Measurements from ENCODE around the gene XPO4. TPM values are rescaled to one million over a fixed set of nuclear protein-coding genes. Genes with fewer than 3 reads are reported as not detected.

XPO4 gene
- total RNA-seq, 4 donors from 2014 or later: 11.7 to 25.2 (median 13.3) TPM

DNA sequence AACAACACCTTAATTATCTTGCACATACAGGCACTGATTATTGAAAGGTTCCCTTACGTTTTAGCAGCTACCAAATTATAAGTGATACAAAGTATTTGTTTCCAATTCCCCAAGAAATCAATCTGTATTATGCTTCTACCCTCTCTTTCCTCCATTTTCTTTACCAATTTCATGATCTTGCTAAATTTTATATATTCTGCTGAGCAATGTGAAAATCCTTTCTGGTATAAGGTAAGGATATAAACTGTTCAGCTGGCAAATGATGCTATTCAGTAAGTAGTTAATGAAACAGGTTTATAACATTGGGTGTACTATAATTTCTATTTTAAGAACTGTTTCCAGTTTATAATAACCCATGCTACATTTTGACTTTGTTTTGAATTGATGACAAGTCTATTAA, 127.8 kb downstream of the XPO4 start:
- intact Hi-C loops (cut with DNase I; ENCODE audit: low total_unique reads): no loop called here
- H3K9me3 ChIP-seq: no peaks in the 10 kb centered on the region
- WGBS, 2 donors (ENCODE audit: low coverage in 1 of 2): 80 to 81% methylated on average over 1 of the region's 1 CpG
- H3K36me3 ChIP-seq: no peaks in the 10 kb centered on the region
- TF ChIP-seq EP300 (IDR thresholded peaks at IDR 0.05; ENCODE audit: low read depth) (no peak), POLR2AphosphoS5 (IDR thresholded peaks at IDR 0.05) (no peak), POLR2A (IDR thresholded peaks at IDR 0.05) (no peak)
- TF ChIP-seq, protein P1, sequence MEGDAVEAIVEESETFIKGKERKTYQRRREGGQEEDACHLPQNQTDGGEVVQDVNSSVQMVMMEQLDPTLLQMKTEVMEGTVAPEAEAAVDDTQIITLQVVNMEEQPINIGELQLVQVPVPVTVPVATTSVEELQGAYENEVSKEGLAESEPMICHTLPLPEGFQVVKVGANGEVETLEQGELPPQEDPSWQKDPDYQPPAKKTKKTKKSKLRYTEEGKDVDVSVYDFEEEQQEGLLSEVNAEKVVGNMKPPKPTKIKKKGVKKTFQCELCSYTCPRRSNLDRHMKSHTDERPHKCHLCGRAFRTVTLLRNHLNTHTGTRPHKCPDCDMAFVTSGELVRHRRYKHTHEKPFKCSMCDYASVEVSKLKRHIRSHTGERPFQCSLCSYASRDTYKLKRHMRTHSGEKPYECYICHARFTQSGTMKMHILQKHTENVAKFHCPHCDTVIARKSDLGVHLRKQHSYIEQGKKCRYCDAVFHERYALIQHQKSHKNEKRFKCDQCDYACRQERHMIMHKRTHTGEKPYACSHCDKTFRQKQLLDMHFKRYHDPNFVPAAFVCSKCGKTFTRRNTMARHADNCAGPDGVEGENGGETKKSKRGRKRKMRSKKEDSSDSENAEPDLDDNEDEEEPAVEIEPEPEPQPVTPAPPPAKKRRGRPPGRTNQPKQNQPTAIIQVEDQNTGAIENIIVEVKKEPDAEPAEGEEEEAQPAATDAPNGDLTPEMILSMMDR (IDR thresholded peaks at IDR 0.05): no peak
- H3K27me3 ChIP-seq: no peaks in the 10 kb centered on the region
- in situ Hi-C loops (cut with MboI; ENCODE audit: low pct_ligation_motif_present in 1 of 4, low pct_unique_long_range_greater_than_20kb in 1 of 4, low sequenced_read_pairs in 3 of 4): no loop called here
- no peak overlapping the region for H3K4me3 ChIP-seq
- H3K27ac ChIP-seq: no peak overlapping the region
- DNase-seq: no peak
- H3K4me1 ChIP-seq: peaks cover 0 to 10% (median 9%) of the 10 kb centered on the region in 4 donors

DNA sequence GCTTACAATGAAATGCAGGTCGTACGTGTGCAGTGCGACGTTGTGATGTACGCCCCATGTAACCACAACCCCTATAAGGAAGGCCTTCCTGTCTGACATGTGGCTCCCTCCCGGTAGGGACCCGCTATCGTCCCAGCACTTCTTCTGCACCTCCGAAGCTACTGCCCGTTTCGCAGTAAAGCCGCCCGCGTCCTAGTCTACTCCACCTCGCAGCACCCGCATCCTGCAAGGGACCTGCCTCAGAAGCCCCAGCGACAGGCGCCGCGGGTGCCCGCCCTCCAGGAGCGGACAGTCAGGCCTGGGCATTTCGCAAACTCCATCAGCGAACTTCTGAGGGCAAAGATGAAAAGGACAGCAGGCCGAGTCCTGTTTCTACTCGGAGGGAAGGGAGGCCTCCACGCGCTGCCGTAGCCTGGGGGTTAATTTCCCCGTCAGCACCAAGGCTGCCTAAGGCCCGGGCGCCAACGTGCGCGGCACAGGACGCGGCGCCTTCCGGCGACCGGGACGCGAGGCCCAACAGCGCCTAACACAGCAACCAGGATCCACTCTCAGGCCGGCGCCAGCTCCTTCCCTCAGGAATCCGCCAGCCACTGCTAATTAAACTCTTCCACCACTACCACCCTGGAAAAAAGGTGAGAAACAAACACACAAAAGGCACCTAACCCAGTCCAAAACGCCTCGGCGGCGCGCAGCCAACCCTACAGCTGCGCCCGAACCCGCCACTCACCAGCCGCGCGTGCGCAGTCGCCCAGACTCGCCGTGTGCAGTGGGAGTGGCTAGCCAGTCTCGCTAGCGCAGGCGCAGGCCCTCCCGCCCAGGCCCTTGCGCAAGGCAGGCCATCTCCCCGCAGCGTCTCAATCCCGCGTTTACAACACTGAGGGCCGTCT, 129.1 kb downstream of the XPO4 start, which contains the start of gene EEF1AKMT1:
Gene EEF1AKMT1, minus strand, starts transcription at position 768 of the 887 bp plus-strand sequence. CDS start 16,363 bp downstream, outside the sequence.
- TF ChIP-seq POLR2A (IDR thresholded peaks at IDR 0.05) (peak; percentile 91), EP300 (IDR thresholded peaks at IDR 0.05; ENCODE audit: low read depth) (no peak), POLR2AphosphoS5 (IDR thresholded peaks at IDR 0.05) (peak; percentile 93 to 98 (median 98))
- TF ChIP-seq, protein P1 (IDR thresholded peaks at IDR 0.05): peak in 1 of 5 experiments; percentile 7
- Histone ChIP-seq H3K27me3 (no peaks in the 10 kb centered on the region), H3K9me3 (no peaks in the 10 kb centered on the region), H3K36me3 (peaks cover 0 to 5% (median 0%) of the 10 kb centered on the region in 4 donors), H3K4me1 (peaks cover 0 to 12% (median 9%) of the 10 kb centered on the region in 4 donors), H3K4me3 (peak within 1 kb of the TSS; percentile 57 to 65 (median 60)), H3K27ac (peak within 1 kb of the TSS; percentile 88 to 94 (median 94))
- intact Hi-C loops (cut with DNase I; ENCODE audit: low total_unique reads) (no loop called here), in situ Hi-C loops (cut with MboI; ENCODE audit: low pct_ligation_motif_present in 1 of 4, low pct_unique_long_range_greater_than_20kb in 1 of 4, low sequenced_read_pairs in 3 of 4) (no loop called here)
- 2% methylated on average over 58 of the region's 72 CpGs; no CpG with 5 or more reads in 1 of the 2 donors for WGBS, 2 donors (ENCODE audit: low coverage in 1 of 2)
- DNase-seq: peak; percentile 96

DNA sequence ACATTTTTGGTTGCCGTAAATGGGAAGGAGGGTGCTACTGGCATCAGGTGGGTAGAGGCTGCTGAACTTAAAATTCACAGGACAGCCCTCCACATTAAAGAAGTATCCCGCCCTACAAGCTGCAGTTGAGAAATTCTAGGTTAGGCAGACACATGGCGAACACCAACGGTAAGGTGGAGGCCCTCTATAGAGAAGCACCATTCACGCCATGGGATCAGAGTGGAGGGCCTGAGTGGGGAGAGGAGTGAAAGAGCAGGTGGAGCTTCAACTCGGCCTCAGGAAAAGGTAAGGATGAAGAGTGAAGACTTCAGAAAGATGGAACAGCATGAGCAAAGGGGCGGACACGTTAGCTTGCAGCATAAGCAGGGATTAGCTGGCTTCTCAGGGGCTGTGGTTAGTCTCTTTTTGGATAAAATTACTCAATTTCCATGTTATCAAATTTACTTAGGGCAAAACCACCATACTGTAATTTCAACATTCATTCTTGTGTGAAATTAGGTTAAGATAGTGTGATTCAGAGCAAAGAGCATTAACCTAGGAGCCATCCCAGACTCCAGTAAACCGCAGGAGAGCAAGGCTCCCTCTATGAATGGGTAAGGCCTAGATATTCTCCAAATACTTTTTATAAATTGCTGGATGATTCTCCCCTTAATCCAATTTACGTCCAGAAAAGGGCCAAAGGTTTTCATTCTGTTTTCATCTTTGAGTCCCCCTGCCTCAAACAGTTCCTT, 130.0 kb downstream of the XPO4 start:
- in situ Hi-C loops (cut with MboI; ENCODE audit: low pct_ligation_motif_present in 1 of 4, low pct_unique_long_range_greater_than_20kb in 1 of 4, low sequenced_read_pairs in 3 of 4): no loop called here
- Histone ChIP-seq H3K4me1 (peaks cover 0 to 12% (median 9%) of the 10 kb centered on the region in 4 donors), H3K4me3 (peak overlapping the region in 3 of 4 donors; percentile 57 to 65 (median 61)), H3K27ac (peak overlapping the region; percentile 88 to 94 (median 94)), H3K27me3 (no peaks in the 10 kb centered on the region), H3K9me3 (peaks cover 0 to 2% of the 10 kb centered on the region in 2 donors), H3K36me3 (peaks cover 0 to 5% (median 0%) of the 10 kb centered on the region in 4 donors)
- intact Hi-C loops (cut with DNase I; ENCODE audit: low total_unique reads): no loop called here
- TF ChIP-seq POLR2AphosphoS5 (IDR thresholded peaks at IDR 0.05): no peak
- no peak for TF ChIP-seq EP300 (IDR thresholded peaks at IDR 0.05; ENCODE audit: low read depth)
- no peak for TF ChIP-seq POLR2A (IDR thresholded peaks at IDR 0.05)
- TF ChIP-seq, protein P1 (IDR thresholded peaks at IDR 0.05): no peak
- no peak for DNase-seq
- WGBS, 2 donors (ENCODE audit: low coverage in 1 of 2): 73 to 79% methylated on average over 8 to 10 of the region's 10 CpGs

DNA sequence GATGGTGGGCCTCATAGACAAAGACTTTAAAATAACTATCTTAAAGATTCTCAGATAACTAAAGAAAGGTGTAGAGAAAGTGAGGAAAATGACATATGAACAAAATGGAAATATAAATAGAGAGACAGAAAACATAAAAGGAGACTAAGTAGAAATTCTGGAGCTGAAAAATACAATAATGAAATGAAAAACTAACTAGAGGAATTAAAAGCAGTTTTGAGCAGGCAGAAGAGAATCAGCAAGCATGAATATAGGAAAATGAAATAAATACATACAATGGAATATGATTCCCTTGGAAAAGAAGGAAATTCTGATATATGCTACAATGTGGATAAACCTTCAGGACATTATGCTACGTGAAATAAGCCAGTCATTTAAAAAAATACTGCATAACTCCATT, 132.7 kb downstream of the XPO4 start:
- peaks cover 0 to 6% of the 10 kb centered on the region in 2 donors for H3K9me3 ChIP-seq
- H3K27me3 ChIP-seq: no peaks in the 10 kb centered on the region
- WGBS, 2 donors (ENCODE audit: low coverage in 1 of 2): 97 to 100% methylated on average over 1 of the region's 1 CpG
- H3K4me1 ChIP-seq: peaks cover 0 to 12% (median 9%) of the 10 kb centered on the region in 4 donors
- intact Hi-C loops (cut with DNase I; ENCODE audit: low total_unique reads) (no loop called here), in situ Hi-C loops (cut with MboI; ENCODE audit: low pct_ligation_motif_present in 1 of 4, low pct_unique_long_range_greater_than_20kb in 1 of 4, low sequenced_read_pairs in 3 of 4) (no loop called here)
- DNase-seq: no peak
- peaks cover 0 to 5% (median 0%) of the 10 kb centered on the region in 4 donors for H3K36me3 ChIP-seq
- H3K4me3 ChIP-seq: no peak overlapping the region
- no peak for TF ChIP-seq EP300 (IDR thresholded peaks at IDR 0.05; ENCODE audit: low read depth)
- no peak for TF ChIP-seq POLR2A (IDR thresholded peaks at IDR 0.05)
- no peak for TF ChIP-seq POLR2AphosphoS5 (IDR thresholded peaks at IDR 0.05)
- TF ChIP-seq, protein P1 (IDR thresholded peaks at IDR 0.05): no peak
- H3K27ac ChIP-seq: no peak overlapping the region
